Fibroblast of upper back skin (primary cell): ENCODE data around the gene FAR2.
"Not testable (repeated sequence)": the region's sequence is repeated elsewhere in the genome, so short reads cannot be mapped to it uniquely, and the experiment has no call there.

Experiments used
- DNase-seq: peaks from one replicate; pipeline ENCODE4 v3.0.0-alpha.2; 2013

FAR2 gene

GRCh38 chr12:29155079-29155478, 6.0 kb downstream of the FAR2 start:
- no peak for DNase-seq

- DNase-seq: peak; percentile 78
These were observed 8.4 kb downstream of the FAR2 start for GRCh38 chr12:29157486-29157946.

- no peak for DNase-seq
These were observed 9.2 kb downstream of the FAR2 start for GRCh38 chr12:29158115-29158763.

- no peak for DNase-seq
These were observed 10.6 kb downstream of the FAR2 start for GRCh38 chr12:29159661-29160060.

GRCh38 chr12:29160230-29160629, 11.2 kb downstream of the FAR2 start:
- DNase-seq: no peak

- no peak for DNase-seq
These were observed 14.1 kb downstream of the FAR2 start for GRCh38 chr12:29163146-29163545.

- DNase-seq: peak; percentile 7
These were observed 15.7 kb downstream of the FAR2 start for GRCh38 chr12:29164477-29165393.

GRCh38 chr12:29167445-29167844, 18.4 kb downstream of the FAR2 start:
- no peak for DNase-seq

- DNase-seq: no peak
These were observed 18.9 kb downstream of the FAR2 start for GRCh38 chr12:29167988-29168387.

- not testable (repeated sequence) for DNase-seq
These were observed 20.9 kb downstream of the FAR2 start for GRCh38 chr12:29169978-29170377.

GRCh38 chr12:29170478-29171084, 21.5 kb downstream of the FAR2 start:
- not testable (repeated sequence) for DNase-seq

- no peak for DNase-seq
These were observed 22.6 kb downstream of the FAR2 start for GRCh38 chr12:29171421-29172258.

GRCh38 chr12:29176941-29177340, 27.9 kb downstream of the FAR2 start:
- peak; percentile 5 for DNase-seq

- not testable (repeated sequence) for DNase-seq
These were observed 33.2 kb downstream of the FAR2 start for GRCh38 chr12:29182247-29182646.

- peak; percentile 15 for DNase-seq
These were observed 38.7 kb downstream of the FAR2 start for GRCh38 chr12:29187756-29188155.

GRCh38 chr12:29191267-29191850, 42.3 kb downstream of the FAR2 start:
- DNase-seq: no peak

- no peak for DNase-seq
These were observed 49.8 kb downstream of the FAR2 start for GRCh38 chr12:29198901-29199300.

- DNase-seq: no peak
These were observed 51.5 kb downstream of the FAR2 start for GRCh38 chr12:29200586-29200985.

- no peak for DNase-seq
These were observed 52.2 kb downstream of the FAR2 start for GRCh38 chr12:29201296-29201695.

- no peak for DNase-seq
These were observed 52.7 kb downstream of the FAR2 start for GRCh38 chr12:29201746-29202145.

- no peak for DNase-seq
These were observed 55.4 kb downstream of the FAR2 start for GRCh38 chr12:29204521-29204920.

- DNase-seq: peak; percentile 26
These were observed 58.0 kb downstream of the FAR2 start for GRCh38 chr12:29207120-29207519.
